CD14-positive monocyte (primary cell): Measurements from ENCODE around the gene XYLT1. TPM values are rescaled to one million over a fixed set of nuclear protein-coding genes. Genes with fewer than 3 reads are reported as not detected.

Source experiments
- DNase-seq, 3 donors: peaks; one replicate each; pipeline ENCODE4 v3.0.0-alpha.2; 2011 to 2022
- H2AFZ ChIP-seq: 2 replicates; pipeline ENCODE4 v1.6.0; 2012; ENCODE audit warnings: mild to moderate bottlenecking, low read depth, low read length, inconsistent platforms; ENCODE audit not compliant: insufficient read depth, poor library complexity, severe bottlenecking
- H3K27ac ChIP-seq, 2 donors: 1 replicate in 1 of 2; 2 replicates in 1 of 2; pipeline ENCODE4 v1.5.1; 2012 to 2013; ENCODE audit warnings: low read length in 2 of 2, control low read depth in 1 of 2, inconsistent platforms in 1 of 2, low read depth in 1 of 2, mild to moderate bottlenecking in 1 of 2
- H3K27me3 ChIP-seq, 2 donors: one replicate each; pipeline versions ENCODE4 v1.6.0 to v1.6.1; 2011 to 2013; ENCODE audit warnings: low read length in 2 of 2; ENCODE audit not compliant: control insufficient read depth in 2 of 2, insufficient read depth in 2 of 2
- H3K36me3 ChIP-seq, 2 donors: replicated peaks in 1 of 2; 1 replicate in 1 of 2; 2 replicates in 1 of 2; pipeline versions ENCODE4 v1.5.1 to v1.6.1; 2012 to 2013; ENCODE audit warnings: low read length in 2 of 2, control low read depth in 1 of 2, inconsistent platforms in 1 of 2, mild to moderate bottlenecking in 1 of 2; ENCODE audit not compliant: insufficient read depth in 2 of 2, control insufficient read depth in 1 of 2
- H3K4me1 ChIP-seq, 2 donors: 1 replicate in 1 of 2; 2 replicates in 1 of 2; pipeline versions ENCODE4 v1.5.1 to v1.6.1; 2012 to 2013; ENCODE audit warnings: low read length in 2 of 2, control low read depth in 1 of 2, inconsistent platforms in 1 of 2, mild to moderate bottlenecking in 1 of 2, moderate library complexity in 1 of 2; ENCODE audit not compliant: insufficient read depth in 2 of 2, control insufficient read depth in 1 of 2
- H3K4me2 ChIP-seq: replicated peaks from 2 replicates; pipeline ENCODE3; 2012; ENCODE audit warnings: low read length, moderate library complexity, mild to moderate bottlenecking; ENCODE audit not compliant: poor library complexity, severe bottlenecking; ENCODE audit errors: extremely low read depth
- H3K4me3 ChIP-seq, 3 experiments: fragments of 200-600 bp in 1 of 3; sonication (generic) in 1 of 3; replicated peaks in 1 of 3; 1 replicate in 2 of 3; 2 replicates in 1 of 3; pipeline ENCODE4 v1.5.1; 2011 to 2013; ENCODE audit warnings: low read length in 3 of 3, mild to moderate bottlenecking in 3 of 3, control low read depth in 2 of 3, low read depth in 2 of 3, inconsistent platforms in 1 of 3, moderate library complexity in 1 of 3
- H3K79me2 ChIP-seq: 2 replicates; pipeline ENCODE4 v1.6.0; 2012; ENCODE audit warnings: mild to moderate bottlenecking, control low read depth, inconsistent platforms, low read length, moderate library complexity; ENCODE audit not compliant: insufficient read depth
- H3K9ac ChIP-seq: 2 replicates; pipeline ENCODE4 v1.6.0; 2017; ENCODE audit warnings: low read length, mild to moderate bottlenecking; ENCODE audit not compliant: insufficient read depth, poor library complexity, severe bottlenecking
- H3K9me3 ChIP-seq, 2 donors: replicated peaks in 1 of 2; 1 replicate in 1 of 2; 2 replicates in 1 of 2; pipeline versions ENCODE4 v1.5.1 to v1.6.1; 2012 to 2013; ENCODE audit warnings: low read length in 2 of 2, control low read depth in 1 of 2; ENCODE audit not compliant: control insufficient read depth in 1 of 2, insufficient read depth in 1 of 2
- H4K20me1 ChIP-seq: 2 replicates; pipeline ENCODE4 v1.6.0; 2012; ENCODE audit warnings: mild to moderate bottlenecking, low read length, control low read depth, moderate library complexity; ENCODE audit not compliant: insufficient read depth
- H3K27ac Mint-ChIP-seq, 7 donors: one replicate each; pipeline ENCODE4 v1.8.0; 2020; ENCODE audit warnings: mild to moderate bottlenecking in 7 of 7, mixed read lengths in 7 of 7, moderate library complexity in 6 of 7, inconsistent platforms in 2 of 7
- H3K27me3 Mint-ChIP-seq, 3 donors: one replicate each; pipeline ENCODE4 v1.8.0; 2021 to 2022; ENCODE audit warnings: low read depth in 3 of 3, mild to moderate bottlenecking in 3 of 3, mixed read lengths in 3 of 3, moderate library complexity in 3 of 3, inconsistent platforms in 1 of 3
- H3K36me3 Mint-ChIP-seq, 2 donors: one replicate each; pipeline ENCODE4 v1.8.0; 2020; ENCODE audit warnings: mixed read lengths in 2 of 2, inconsistent platforms in 1 of 2, mild to moderate bottlenecking in 1 of 2
- H3K4me1 Mint-ChIP-seq: one replicate; pipeline ENCODE4 v1.8.0; 2020; ENCODE audit warnings: mild to moderate bottlenecking, mixed read lengths
- H3K4me3 Mint-ChIP-seq, 2 donors: one replicate each; pipeline ENCODE4 v1.8.0; 2020; ENCODE audit warnings: mild to moderate bottlenecking in 2 of 2, mixed read lengths in 2 of 2, moderate library complexity in 1 of 2
- H3K9me3 Mint-ChIP-seq, 7 donors: one replicate each; pipeline ENCODE4 v1.8.0; 2020 to 2022; ENCODE audit warnings: mixed read lengths in 7 of 7, mild to moderate bottlenecking in 6 of 7, moderate library complexity in 6 of 7, inconsistent platforms in 2 of 7
- CTCF ChIP-seq: fragments of 200-600 bp; IDR thresholded peaks from one replicate; pipeline ENCODE4 v1.8.0; 2022; ENCODE audit warnings: antibody characterized with exemption, mild to moderate bottlenecking
- WGBS: methylation state at CpG from one replicate; pipeline ENCODE4 v1.1.5; 2013; ENCODE audit warnings: missing lambda C conversion rate; ENCODE audit not compliant: insufficient coverage; 5-methylcytosine and 5-hydroxymethylcytosine counted together
- intact Hi-C, 2 donors: fragments of 100-400 bp; cut with micrococcal nuclease; formaldehyde crosslinking; loops; one replicate each; pipeline versions ENCODE4 v1.15.0 to v1.15.1; 2023
- polyA plus RNA-seq, 3 donors: library from polyadenylated mRNA; depleted of rRNA in 1 of 3; unstranded in 2 of 3; stranded (reverse) in 1 of 3; fragments of 300-500 nt in 2 of 3; fragments of >200 nt in 1 of 3; fragmentation: Illumina TruSeq in 2 of 3; gene quantifications; 1 replicate in 2 of 3; 2 replicates in 1 of 3; pipeline ENCODE4 v1.2.3, GENCODE V29; 2012 to 2021

XYLT1 gene
- polyA plus RNA-seq, 3 donors, result 0.51 to 9.4 (median 1.6) TPM

GRCh38 chr16:17382949-17383863 lies 87.6 kb downstream of the XYLT1 start:
- peaks cover 62% of the 10 kb centered on the region for H3K79me2 ChIP-seq
- H3K4me1 ChIP-seq, result peaks cover 64 to 71% of the 10 kb centered on the region in 2 donors
- H3K36me3 ChIP-seq, result no peaks in the 10 kb centered on the region
- H3K9me3 Mint-ChIP-seq, result no peaks in the 10 kb centered on the region
- H3K4me2 ChIP-seq, result peak overlapping the region; percentile 26
- no peaks in the 10 kb centered on the region for H3K27me3 ChIP-seq
- peaks cover 8 to 9% of the 10 kb centered on the region in 2 donors for H3K36me3 Mint-ChIP-seq
- H3K4me3 ChIP-seq, result peak overlapping the region in 1 of 3 experiments; percentile 9
- no peaks in the 10 kb centered on the region for H4K20me1 ChIP-seq
- H3K27ac ChIP-seq, result peak overlapping the region; percentile 48 to 59
- no peaks in the 10 kb centered on the region for H3K9me3 ChIP-seq
- H3K4me1 Mint-ChIP-seq, result peaks cover 66% of the 10 kb centered on the region
- WGBS, result 18% methylated on average over 4 of the region's 14 CpGs
- H3K27ac Mint-ChIP-seq, result peak overlapping the region; percentile 2 to 91 (median 83)
- H3K9ac ChIP-seq, result peak overlapping the region; percentile 13
- H3K27me3 Mint-ChIP-seq, result no peaks in the 10 kb centered on the region
- intact Hi-C loops, result loop anchor here in 1 of 2 donors (5.0 kb wide), 2 partner anchors 34 to 64 kb away; no protein-coding TSS in a partner anchor
- peak overlapping the region; percentile 54 for H2AFZ ChIP-seq
- DNase-seq, result peak in 2 of 3 donors; percentile 34 to 42
- TF ChIP-seq CTCF, result no peak
- H3K4me3 Mint-ChIP-seq, result peak overlapping the region; percentile 63 to 80

- peak overlapping the region in 6 of 7 donors; percentile 81 to 91 (median 84) for H3K27ac Mint-ChIP-seq
- H2AFZ ChIP-seq, result peak overlapping the region; percentile 54
- H3K27ac ChIP-seq, result peak overlapping the region; percentile 48 to 59
- WGBS, result 80% methylated on average over 1 of the region's 6 CpGs
- DNase-seq, result no peak
- H3K4me1 ChIP-seq, result peaks cover 71 to 78% of the 10 kb centered on the region in 2 donors
- no peak for TF ChIP-seq CTCF
- H3K4me1 Mint-ChIP-seq, result peaks cover 69% of the 10 kb centered on the region
- H3K9ac ChIP-seq, result peak overlapping the region; percentile 13
- H3K79me2 ChIP-seq, result peaks cover 57% of the 10 kb centered on the region
- no peaks in the 10 kb centered on the region for H3K27me3 Mint-ChIP-seq
- no peaks in the 10 kb centered on the region for H4K20me1 ChIP-seq
- peak overlapping the region; percentile 26 for H3K4me2 ChIP-seq
- intact Hi-C loops, result loop anchor here in 1 of 2 donors (5.0 kb wide), 2 partner anchors 35 to 65 kb away; no protein-coding TSS in a partner anchor
- H3K9me3 ChIP-seq, result no peaks in the 10 kb centered on the region
- H3K36me3 Mint-ChIP-seq, result peaks cover 8 to 9% of the 10 kb centered on the region in 2 donors
- no peak overlapping the region for H3K4me3 Mint-ChIP-seq
- H3K27me3 ChIP-seq, result no peaks in the 10 kb centered on the region
- H3K4me3 ChIP-seq, result peak overlapping the region in 1 of 3 experiments; percentile 9
- H3K36me3 ChIP-seq, result no peaks in the 10 kb centered on the region
- no peaks in the 10 kb centered on the region for H3K9me3 Mint-ChIP-seq
Observed at GRCh38 chr16:17382514-17382913, 88.2 kb downstream of the XYLT1 start.
